Fibroblast of skin of right quadriceps (primary cell): ENCODE data around the gene FAM163B.
A peak's percentile ranks its signal among the peaks of the same experiment; 100 is the strongest.

Source experiments
- DNase-seq: peaks from one replicate; pipeline ENCODE4 v3.0.0-alpha.2; 2013

FAM163B gene

DNA sequence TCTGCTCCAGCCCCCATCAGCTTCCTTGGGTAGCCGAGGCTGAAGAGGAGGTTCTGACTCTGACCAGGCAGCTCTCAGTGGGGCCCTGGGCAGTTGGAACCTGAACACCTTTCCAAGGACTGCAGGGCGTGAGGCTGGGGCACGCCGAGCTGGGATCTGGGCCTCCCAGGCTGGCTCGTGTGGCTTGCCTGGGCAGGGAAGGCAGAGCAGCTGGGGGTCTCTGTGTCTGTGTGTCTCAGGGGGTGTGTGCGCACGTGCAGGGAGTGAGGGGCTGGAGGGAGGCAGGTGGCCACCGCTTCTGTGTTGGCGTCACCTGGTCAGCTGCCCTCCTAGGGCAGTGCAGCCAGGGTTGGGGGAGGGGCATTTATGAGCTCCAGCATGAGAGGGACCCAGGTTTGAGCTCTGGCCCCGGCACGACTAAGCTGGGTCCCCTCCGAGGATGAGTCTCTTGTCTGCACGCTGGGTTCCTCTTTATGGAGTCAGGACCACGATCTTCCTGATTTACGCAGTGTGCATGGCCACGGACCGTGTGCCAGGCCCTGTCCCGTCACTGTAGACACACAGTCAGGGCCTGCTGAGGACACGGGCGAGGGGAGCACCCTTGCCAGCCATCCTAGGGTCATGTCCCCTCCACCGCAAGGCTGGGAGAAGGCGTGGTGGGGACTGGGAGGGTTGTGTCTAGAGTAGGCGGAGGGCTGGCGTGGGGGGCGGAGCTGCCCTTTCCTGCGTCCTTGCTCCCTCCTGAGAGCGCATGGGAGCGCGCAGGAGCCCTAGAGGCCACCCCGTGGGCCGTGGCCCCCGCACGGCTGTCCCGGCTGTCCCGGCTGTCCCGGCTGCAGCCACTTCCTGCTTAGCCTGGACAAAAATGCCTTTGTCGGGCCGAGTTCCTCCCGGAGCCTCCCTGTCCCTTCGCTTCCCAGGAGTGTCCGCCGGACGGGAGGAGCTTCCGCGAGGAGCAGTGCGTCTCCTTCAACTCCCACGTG, 70.0 kb downstream of the FAM163B start:
- no peak for DNase-seq

DNA sequence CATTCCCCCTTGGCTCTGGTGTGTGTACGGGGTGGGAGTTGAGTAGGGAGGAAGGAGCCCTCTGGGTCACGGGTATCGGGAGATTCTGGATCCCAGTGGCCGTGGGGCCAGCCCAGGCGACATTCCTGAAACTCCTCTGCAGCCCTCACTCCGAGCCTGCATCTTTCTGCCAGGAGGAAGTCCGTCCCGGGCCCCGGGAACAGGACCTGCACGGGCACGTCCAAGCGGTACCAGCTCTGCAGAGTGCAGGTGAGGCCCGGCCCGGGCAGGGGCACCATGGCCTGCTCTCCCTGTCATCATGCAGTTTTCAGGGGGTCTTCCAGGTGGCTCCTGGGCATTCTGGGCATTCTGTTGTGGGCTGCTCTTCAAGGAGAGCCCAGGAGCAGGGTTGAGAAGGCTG, 71.0 kb downstream of the FAM163B start:
- no peak for DNase-seq

DNA sequence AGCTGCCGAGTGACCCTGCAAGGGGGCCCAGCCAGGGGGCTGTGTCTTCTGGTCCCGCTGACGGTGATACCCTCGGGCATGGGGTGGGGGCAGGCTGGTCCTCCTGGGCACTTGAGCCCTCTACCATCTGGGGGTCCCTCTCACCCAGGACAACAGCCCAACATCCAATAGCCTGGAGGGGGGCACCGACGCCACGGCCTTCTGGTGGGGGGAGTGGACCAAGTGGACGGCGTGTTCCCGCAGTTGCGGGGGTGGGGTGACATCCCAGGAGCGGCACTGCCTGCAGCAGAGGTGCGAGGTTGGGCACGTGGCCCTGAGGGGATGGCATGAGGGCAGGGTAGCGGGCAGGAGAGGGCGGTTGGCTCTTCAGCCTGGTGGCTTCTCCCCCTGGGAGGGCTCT, 71.9 kb downstream of the FAM163B start:
- DNase-seq, result no peak

DNA sequence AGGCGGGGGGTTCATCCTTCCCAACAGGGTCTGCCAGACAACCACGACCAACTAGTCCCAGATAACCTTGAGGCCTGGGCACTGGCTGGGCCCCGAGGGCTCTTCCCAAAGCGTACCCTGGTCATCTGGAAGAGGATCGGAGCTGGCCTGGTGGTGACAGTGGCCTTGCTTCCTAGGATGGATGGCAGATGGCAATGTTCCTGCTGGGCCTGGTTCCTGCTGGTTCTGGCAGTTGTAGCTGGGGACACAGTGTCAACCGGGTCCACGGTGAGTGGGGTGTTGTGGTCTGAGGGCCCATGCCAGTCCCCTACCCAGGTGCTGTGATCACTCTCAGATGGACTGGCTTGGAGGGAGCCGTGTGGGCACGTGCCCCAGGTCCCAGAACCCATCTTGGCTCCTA, 72.7 kb downstream of the FAM163B start:
- no peak for DNase-seq

DNA sequence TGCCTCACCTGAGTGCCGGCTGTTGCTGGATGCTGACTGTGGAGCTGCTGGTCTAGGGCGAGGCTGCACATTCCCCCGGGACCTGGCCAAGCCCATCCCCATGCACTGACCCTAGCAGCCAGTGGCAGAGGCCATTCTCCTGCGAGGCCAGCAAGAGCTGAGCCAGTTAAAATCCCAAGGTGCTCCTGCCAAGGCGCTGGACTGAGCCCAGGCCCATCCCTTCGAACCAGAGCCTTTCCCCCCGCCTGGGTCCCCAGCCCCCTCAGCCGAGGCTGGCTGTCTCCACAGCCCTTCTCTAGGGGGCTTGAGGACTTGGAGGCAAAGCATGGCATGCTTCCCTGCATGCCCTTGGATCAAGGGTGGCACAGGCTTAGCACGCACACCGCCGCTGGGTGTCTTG, 73.1 kb downstream of the FAM163B start:
- no peak for DNase-seq

DNA sequence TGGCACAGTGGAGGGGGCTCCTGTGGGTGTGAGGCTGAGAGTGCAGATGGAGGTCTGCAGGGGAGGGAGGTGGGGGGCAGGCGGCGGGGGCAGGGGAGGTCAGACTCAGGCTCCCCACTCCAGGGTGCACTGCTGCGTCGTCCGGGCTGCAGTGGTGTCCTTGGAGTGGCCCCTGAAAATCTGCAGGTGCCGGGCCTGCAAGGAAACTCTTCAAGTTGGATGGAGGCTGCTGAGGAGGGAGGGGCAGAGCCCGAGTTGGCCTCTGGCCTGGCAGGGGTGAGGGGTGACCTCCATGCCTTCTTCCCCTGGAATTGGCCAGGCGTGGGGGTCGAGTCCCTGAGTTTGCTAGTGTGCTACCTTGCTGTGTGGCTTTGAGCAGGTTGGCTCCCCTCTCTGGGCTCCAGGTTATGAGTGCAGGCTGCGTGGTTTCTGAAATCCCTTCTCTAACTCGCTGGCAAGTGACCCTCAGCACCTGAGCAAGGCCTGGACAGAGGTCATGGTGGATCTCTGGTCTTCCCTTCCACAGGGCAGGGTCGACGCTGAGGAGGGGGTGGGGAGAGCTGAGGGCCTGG, 73.8 kb downstream of the FAM163B start:
- DNase-seq, result no peak

DNA sequence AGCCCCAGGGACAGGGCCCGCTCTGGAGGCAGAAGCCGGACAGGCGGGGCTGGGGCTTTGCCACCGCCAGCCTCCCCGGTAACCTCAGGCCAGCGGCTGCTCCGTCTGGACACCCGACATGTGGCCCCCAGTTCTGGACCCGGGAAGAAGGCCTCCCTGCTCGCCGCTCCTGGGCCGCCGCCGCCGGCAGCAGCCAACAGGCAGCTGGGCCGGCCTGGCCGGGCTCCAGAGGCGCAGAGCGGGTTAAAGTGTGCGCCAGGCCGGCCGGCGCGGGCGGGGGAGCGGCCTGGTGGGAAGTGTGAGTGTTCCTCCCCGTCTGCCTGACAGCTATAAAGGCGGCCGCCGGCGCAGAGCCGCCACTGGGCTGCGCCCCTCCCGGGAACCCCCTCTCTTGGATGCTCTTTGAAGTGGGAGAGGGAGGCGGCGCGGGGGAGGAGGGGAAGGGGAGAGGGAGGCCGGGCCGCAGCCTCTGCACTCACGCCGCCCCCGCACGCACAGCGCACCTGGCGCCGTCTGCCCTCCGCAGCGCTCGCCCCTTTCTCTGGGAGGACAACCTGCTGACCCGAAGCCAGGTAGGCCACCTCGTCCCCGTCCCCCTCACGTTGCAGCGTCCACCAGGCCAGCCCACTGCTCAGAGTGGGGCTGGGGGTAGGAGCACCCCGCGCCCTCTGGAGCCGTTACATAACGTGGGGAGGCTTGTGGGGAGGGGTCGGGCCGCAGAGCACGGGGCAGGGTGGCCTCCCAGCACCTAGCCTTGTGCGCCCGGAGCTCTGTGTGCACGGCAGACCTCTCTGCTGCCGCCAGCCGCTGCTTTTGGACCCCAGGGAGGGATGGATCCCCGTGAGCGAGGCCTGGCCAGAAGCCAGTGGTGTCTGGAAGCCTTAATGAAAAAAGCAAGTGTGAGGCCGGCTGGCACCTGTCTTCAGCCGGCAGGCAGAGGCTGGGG, 74.6 kb downstream of the FAM163B start, which contains the start of gene ADAMTSL2:
Gene ADAMTSL2, plus strand, starts transcription at position 359 of the 946 bp plus-strand sequence. CDS start 2,009 bp downstream, outside the sequence.
- DNase-seq, result peak; percentile 14

DNA sequence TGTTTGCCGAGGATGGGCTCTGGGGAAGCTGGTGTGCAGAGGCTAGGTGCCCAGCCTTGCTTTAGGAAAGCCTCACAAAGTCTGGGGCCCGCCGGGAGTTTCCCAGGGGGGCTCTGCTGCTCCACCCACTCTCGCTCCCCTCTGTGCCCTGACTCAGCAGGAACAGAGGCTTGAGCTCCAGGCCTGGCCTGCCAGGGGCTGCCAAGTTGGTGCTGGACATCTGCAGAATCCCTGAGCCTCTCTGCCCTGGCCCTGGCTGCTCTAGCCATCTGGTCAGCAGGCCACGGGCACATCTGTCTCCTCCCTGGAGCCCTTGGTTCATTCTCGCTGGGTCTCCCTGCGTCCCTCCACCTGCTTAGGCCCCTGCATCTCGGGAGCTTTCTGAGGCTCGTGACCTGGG, 75.3 kb downstream of the FAM163B start:
- no peak for DNase-seq

DNA sequence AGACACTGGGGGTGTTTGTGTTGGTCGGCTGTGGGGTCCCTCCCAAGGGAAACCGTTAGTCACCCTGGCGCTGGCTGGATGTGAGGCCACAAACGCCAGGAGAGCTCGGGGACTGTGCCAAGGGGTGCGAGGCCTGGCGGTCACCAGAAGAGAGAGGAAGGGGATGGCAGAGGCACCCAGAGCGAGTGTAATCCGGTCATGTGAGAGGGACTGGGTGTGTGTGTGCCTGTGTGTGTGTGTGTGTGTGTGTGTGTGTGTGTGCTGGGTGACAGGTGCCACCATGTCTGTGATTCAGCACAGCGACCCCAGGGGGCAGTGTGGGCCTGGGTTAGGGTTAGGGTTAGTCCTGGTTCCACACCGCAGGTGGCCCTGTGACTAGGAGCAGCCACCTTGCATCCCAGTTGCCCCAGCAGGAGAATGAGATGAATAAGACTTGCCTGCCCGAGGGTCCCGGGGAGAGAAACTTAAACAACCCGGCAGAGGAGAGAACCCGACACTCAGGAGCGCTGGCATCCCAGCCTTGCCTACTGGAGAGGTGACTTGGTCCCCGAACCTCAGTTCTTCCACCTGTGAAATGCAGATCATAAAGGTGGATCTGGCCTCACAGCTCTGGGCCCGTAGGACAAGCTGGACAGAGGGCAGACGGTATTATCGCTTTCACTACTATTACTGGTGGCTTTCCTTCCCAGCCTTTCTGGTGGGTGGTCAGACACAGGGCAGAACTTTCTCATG, 76.1 kb downstream of the FAM163B start:
- peak; percentile 35 for DNase-seq

DNA sequence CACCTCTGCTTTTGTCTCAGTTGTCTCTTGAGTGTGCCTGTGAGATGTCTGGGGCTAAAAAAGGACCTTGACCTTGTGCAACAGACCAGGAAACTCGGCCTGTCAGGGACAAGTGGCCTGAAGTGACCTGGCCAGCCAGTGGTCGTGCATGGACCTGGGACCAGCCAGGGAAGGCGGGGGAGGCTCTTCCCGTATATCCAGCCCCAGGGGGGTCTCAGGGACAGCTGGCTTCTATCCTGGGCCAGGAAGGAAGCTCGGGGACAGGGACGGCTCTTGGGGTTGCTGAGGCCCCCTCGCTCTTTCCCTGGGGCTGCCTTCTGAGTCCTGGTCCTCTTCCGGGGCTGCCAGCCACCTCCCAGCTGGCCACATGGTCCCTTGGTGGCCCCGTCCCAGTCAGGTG, 77.9 kb downstream of the FAM163B start:
- DNase-seq, result no peak

DNA sequence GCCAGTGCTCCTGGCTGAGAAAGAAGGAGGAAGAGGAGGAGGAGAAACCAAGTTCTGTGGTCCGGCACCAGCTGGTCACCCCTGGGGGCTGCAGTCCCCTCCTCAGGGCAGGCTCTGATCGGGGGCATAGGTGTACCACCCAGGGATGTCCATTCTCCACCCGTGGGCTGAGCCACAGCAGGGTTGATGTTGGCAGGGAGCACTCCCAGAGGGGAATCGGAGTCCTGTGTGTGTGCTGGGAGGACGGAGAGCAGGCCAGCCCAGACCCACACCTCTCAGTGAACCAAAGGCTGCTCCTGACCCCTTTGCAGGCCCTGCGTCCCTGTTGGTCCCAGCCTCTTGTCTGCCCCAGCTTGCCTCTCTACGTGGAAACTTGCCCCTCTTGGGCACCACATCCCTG, 79.3 kb downstream of the FAM163B start:
- no peak for DNase-seq

DNA sequence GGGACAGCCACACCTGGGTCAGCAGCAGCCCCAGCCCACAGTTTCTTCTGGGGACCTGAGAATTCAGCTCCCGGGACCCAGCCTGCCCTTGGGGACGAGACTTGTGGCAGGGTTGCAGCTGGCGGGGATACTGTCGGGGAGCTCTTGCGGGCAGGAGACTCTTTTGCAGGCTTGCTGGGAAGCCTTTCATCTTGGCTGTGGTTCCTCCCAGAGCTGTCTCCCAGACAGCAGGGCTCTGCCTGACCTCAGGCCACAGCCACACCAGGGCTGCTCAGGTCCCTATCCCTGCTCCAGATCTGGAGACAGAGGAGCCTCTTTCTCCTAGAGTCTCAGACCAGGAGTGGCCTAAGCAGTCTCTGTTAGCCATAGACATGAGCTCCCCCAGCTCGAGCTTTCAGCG, 79.7 kb downstream of the FAM163B start:
- no peak for DNase-seq

DNA sequence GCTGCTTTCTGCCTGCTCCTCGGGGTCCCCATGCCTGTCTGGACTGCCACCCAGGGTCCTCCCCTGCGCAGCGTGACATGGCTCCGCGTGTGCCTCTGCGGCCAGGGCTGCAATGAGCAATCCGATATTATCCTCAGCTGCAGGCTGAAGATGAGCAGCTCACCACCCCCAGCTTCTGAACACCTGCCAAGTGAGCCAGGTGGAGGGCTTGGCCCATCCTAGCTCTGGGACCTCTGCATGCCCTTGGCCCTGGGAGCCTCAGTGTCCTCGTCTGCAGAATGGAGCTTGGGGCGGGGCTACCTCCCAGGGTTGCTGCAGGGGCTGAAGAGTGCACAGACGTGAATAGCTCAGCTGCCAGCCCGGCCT, 80.3 kb downstream of the FAM163B start:
- no peak for DNase-seq

DNA sequence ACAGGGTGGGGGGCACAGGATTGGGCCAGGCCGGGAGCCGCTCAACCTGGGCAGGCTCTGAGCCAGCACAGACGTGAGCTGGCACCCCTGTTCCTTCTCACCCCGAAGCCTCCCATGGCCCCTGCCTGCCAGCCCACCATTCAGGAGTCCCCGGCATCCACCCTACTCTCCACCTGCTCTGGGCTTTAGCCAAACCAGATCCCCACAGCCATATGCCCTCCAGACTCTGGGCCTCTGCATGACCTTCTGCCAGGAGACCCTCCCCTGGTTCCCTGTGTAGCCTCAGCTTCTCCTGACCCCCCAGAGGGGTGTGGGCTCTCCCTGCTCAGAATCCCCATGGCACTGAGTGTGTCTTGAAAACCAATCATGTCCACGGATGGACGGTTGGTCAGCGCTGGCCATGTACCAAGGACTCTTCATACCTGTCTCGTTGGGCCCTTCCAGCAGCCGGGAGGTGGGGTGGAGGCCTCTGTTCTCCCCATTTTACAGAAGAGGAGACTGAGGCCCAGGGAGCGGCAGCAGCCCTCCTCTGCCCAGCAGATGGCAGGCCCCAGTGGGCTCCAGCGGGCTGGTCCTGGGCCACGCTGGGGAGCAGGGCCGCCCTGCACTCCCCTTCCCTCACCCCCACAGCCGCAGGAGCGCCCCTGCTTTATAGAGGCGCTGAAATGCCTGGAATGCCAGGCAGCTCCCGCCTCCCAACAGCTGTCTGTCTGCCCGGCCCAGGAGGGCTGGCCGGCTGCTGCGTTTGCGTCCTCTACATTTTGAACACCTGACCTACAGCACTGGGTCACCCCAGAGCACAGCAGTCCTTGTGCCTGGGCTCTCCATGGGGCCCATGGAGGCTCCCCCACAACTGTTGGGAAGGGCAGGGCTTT, 81.0 kb downstream of the FAM163B start:
- no peak for DNase-seq

DNA sequence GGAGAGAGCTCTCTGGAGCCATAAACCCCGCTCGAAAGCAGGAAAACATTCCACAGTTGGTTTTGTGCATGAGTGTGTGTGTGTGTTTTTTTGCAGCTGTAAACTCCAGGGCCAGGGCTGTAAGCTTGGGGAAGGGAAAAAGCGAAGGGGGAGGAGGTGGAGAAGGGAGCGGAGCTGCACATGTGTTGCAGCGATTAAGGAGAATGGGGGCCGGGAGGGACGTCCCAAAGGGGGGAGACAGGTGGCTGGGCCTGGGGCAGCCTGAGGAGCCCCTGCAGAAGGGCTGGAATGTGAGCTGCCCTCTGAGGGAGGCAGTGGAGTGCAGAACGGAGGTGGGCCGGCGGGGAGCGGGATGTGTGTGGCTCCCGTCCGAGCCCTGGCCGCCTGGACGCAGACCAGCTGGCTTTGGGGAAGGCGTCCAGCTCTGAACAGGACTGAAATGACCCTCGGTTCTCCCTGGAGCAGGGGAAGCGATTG, 81.7 kb downstream of the FAM163B start:
- no peak for DNase-seq
